Gastrocnemius medialis (tissue), 4 donors: ENCODE results near the gene OR2T35. TPM values are rescaled to one million over a fixed set of nuclear protein-coding genes. Genes with fewer than 3 reads are reported as not detected.

Experiments
- ATAC-seq, 2 donors: fragments of 150-250 bp; one replicate each; pipeline ENCODE4 v1.9.1; 2016
- DNase-seq, 2 donors: peaks; one replicate each; pipeline ENCODE4 v3.0.0-alpha.2; 2019
- H3K27ac ChIP-seq, 4 donors: fragments of 200-600 bp; sonication (generic); 1 replicate in 1 of 4; 2 replicates in 3 of 4; pipeline ENCODE4 v1.5.1; 2016 to 2018; ENCODE audit warnings: mild to moderate bottlenecking in 2 of 4, moderate library complexity in 1 of 4
- H3K27me3 ChIP-seq, 3 donors: fragments of 200-600 bp; sonication (generic) in 2 of 3; 1 replicate in 1 of 3; 2 replicates in 2 of 3; pipeline versions ENCODE4 v1.5.1 to v1.6.0; 2016 to 2019; ENCODE audit warnings: mild to moderate bottlenecking in 1 of 3, moderate library complexity in 1 of 3
- H3K36me3 ChIP-seq, 2 donors: fragments of 200-600 bp; sonication (generic) in 1 of 2; one replicate each; pipeline ENCODE4 v1.5.1; 2017 to 2018
- H3K4me1 ChIP-seq, 2 donors: fragments of 200-600 bp; sonication (generic) in 1 of 2; one replicate each; pipeline ENCODE4 v1.5.1; 2016 to 2017; ENCODE audit warnings: mild to moderate bottlenecking in 2 of 2
- H3K4me3 ChIP-seq, 4 donors: fragments of 200-600 bp; sonication (generic) in 3 of 4; 1 replicate in 1 of 4; 2 replicates in 3 of 4; pipeline ENCODE4 v1.5.1; 2016 to 2019; ENCODE audit warnings: mild to moderate bottlenecking in 2 of 4
- H3K9me3 ChIP-seq, 3 donors: fragments of 200-600 bp; sonication (generic) in 2 of 3; 1 replicate in 1 of 3; 2 replicates in 2 of 3; pipeline ENCODE4 v1.5.1; 2016 to 2019
- CTCF ChIP-seq, 5 experiments: fragments of 450-650 bp in 3 of 5; fragments of 200-600 bp in 2 of 5; sonication (generic) in 2 of 5; IDR thresholded peaks in 4 of 5; conservative IDR thresholded peaks in 1 of 5; 1 replicate in 4 of 5; 2 replicates in 1 of 5; pipeline ENCODE4 v1.5.1; 2016 to 2019; ENCODE audit warnings: antibody characterized with exemption in 5 of 5, mild to moderate bottlenecking in 3 of 5, moderate library complexity in 3 of 5
- POLR2A ChIP-seq, 2 donors: fragments of 450-650 bp; IDR thresholded peaks; one replicate each; pipeline ENCODE4 v1.6.1; 2017; ENCODE audit warnings: antibody characterized with exemption in 2 of 2, mild to moderate bottlenecking in 2 of 2, moderate library complexity in 2 of 2
- in situ Hi-C, 4 donors: fragments of 200-750 bp; cut with MboI; loops; one replicate each; pipeline versions ENCODE4 v1.15.0 to v1.8.0; 2017; ENCODE audit warnings: low sequenced_read_pairs in 4 of 4
- intact Hi-C: fragments of 100-400 bp; cut with DNase I; formaldehyde crosslinking; loops from one replicate; pipeline ENCODE4 v1.15.1; 2023; ENCODE audit warnings: low total_unique reads
- total RNA-seq, 4 donors: library from RNA; depleted of rRNA; stranded (reverse); fragments of >200 nt; gene quantifications; one replicate each; pipeline versions ENCODE4 v1.1.0 to v1.2.3, GENCODE V29; 2016

OR2T35 gene
- total RNA-seq, 4 donors from 2014 or later, result not detected

- no peak for DNase-seq
- intact Hi-C loops (no loop called here), in situ Hi-C loops (no loop called here)
- Histone ChIP-seq H3K9me3 (no peaks in the 10 kb centered on the region), H3K36me3 (no peaks in the 10 kb centered on the region), H3K27me3 (no peaks in the 10 kb centered on the region), H3K4me3 (no peak overlapping the region), H3K4me1 (no peaks in the 10 kb centered on the region), H3K27ac (no peak overlapping the region)
- TF ChIP-seq POLR2A (IDR thresholded peaks at IDR 0.05), result no peak
- TF ChIP-seq CTCF (IDR thresholded peaks at IDR 0.05 in 4 of 5, conservative IDR thresholded peaks at IDR 0.05 in 1 of 5), result no peak
- ATAC-seq, result no peak
Observed at GRCh38 chr1:248596615-248597014, 48.5 kb downstream of the OR2T35 start.

GRCh38 chr1:248593226-248593625, 51.9 kb downstream of the OR2T35 start:
- H3K27ac ChIP-seq, result no peak overlapping the region
- no peaks in the 10 kb centered on the region for H3K36me3 ChIP-seq
- in situ Hi-C loops, result no loop called here
- DNase-seq (no peak), ATAC-seq (no peak)
- no peak overlapping the region for H3K4me3 ChIP-seq
- no peaks in the 10 kb centered on the region for H3K27me3 ChIP-seq
- TF ChIP-seq POLR2A (IDR thresholded peaks at IDR 0.05) (no peak), CTCF (IDR thresholded peaks at IDR 0.05 in 4 of 5, conservative IDR thresholded peaks at IDR 0.05 in 1 of 5) (no peak)
- H3K4me1 ChIP-seq, result no peaks in the 10 kb centered on the region
- intact Hi-C loops, result no loop called here
- no peaks in the 10 kb centered on the region for H3K9me3 ChIP-seq

GRCh38 chr1:248592655-248593054, 52.4 kb downstream of the OR2T35 start:
- intact Hi-C loops, result no loop called here
- H3K36me3 ChIP-seq, result no peaks in the 10 kb centered on the region
- in situ Hi-C loops, result no loop called here
- no peak overlapping the region for H3K4me3 ChIP-seq
- TF ChIP-seq CTCF (IDR thresholded peaks at IDR 0.05 in 4 of 5, conservative IDR thresholded peaks at IDR 0.05 in 1 of 5), result no peak
- TF ChIP-seq POLR2A (IDR thresholded peaks at IDR 0.05), result no peak
- no peaks in the 10 kb centered on the region for H3K9me3 ChIP-seq
- H3K27me3 ChIP-seq, result no peaks in the 10 kb centered on the region
- no peaks in the 10 kb centered on the region for H3K4me1 ChIP-seq
- ATAC-seq (no peak), DNase-seq (no peak)
- no peak overlapping the region for H3K27ac ChIP-seq

GRCh38 chr1:248590055-248590454, 55.0 kb downstream of the OR2T35 start:
- ATAC-seq (no peak), DNase-seq (no peak)
- Histone ChIP-seq H3K27ac (no peak overlapping the region), H3K9me3 (no peaks in the 10 kb centered on the region), H3K4me1 (no peaks in the 10 kb centered on the region), H3K4me3 (no peak overlapping the region), H3K27me3 (no peaks in the 10 kb centered on the region), H3K36me3 (no peaks in the 10 kb centered on the region)
- in situ Hi-C loops (no loop called here), intact Hi-C loops (no loop called here)
- TF ChIP-seq CTCF (IDR thresholded peaks at IDR 0.05 in 4 of 5, conservative IDR thresholded peaks at IDR 0.05 in 1 of 5), result no peak
- no peak for TF ChIP-seq POLR2A (IDR thresholded peaks at IDR 0.05)

GRCh38 chr1:248589334-248589733, 55.7 kb downstream of the OR2T35 start:
- Histone ChIP-seq H3K27me3 (no peaks in the 10 kb centered on the region), H3K27ac (no peak overlapping the region), H3K4me3 (no peak overlapping the region), H3K36me3 (no peaks in the 10 kb centered on the region), H3K9me3 (no peaks in the 10 kb centered on the region), H3K4me1 (no peaks in the 10 kb centered on the region)
- TF ChIP-seq CTCF (IDR thresholded peaks at IDR 0.05 in 4 of 5, conservative IDR thresholded peaks at IDR 0.05 in 1 of 5) (no peak), POLR2A (IDR thresholded peaks at IDR 0.05) (no peak)
- intact Hi-C loops (no loop called here), in situ Hi-C loops (no loop called here)
- DNase-seq (no peak), ATAC-seq (no peak)
